Measurements from ENCODE around the gene HTR3E. TPM values are rescaled to one million over a fixed set of nuclear protein-coding genes. Genes with fewer than 3 reads are reported as not detected.

Gene HTR3E
- total and polyA plus RNA-seq, 10 donors: not detected

- no peak overlapping the region for H3K4me3 ChIP-seq
- no peaks in the 10 kb centered on the region for H3K27me3 ChIP-seq (replicated peaks in 1 of 7)
- no peaks in the 10 kb centered on the region for H3K4me1 ChIP-seq
- H3K36me3 ChIP-seq: no peaks in the 10 kb centered on the region
- H3K27ac ChIP-seq: no peak overlapping the region
- intact Hi-C loops (cut with DNase I; ENCODE audit: low total_unique reads): no loop called here
- DNase-seq: no peak
- 43 to 55% (median 47%) methylated on average over 3 of the region's 3 CpGs for WGBS, 5 donors
- peaks cover 0 to 10% (median 0%) of the 10 kb centered on the region in 8 donors for H3K9me3 ChIP-seq
- no peak for TF ChIP-seq POLR2A (IDR thresholded peaks at IDR 0.05)
- no peak for TF ChIP-seq CTCF (IDR thresholded peaks at IDR 0.05 in 8 of 11, conservative IDR thresholded peaks at IDR 0.05 in 3 of 11)
- TF ChIP-seq POLR2AphosphoS5 (IDR thresholded peaks at IDR 0.05): no peak
Observed at GRCh38 chr3:184085389-184085852, 11.4 kb upstream of the HTR3E start.

- TF ChIP-seq POLR2AphosphoS5 (IDR thresholded peaks at IDR 0.05) (no peak), POLR2A (IDR thresholded peaks at IDR 0.05) (no peak), CTCF (IDR thresholded peaks at IDR 0.05 in 8 of 11, conservative IDR thresholded peaks at IDR 0.05 in 3 of 11) (no peak)
- WGBS, 5 donors: 82 to 95% (median 94%) methylated on average over 3 of the region's 3 CpGs
- intact Hi-C loops (cut with DNase I; ENCODE audit: low total_unique reads): no loop called here
- Histone ChIP-seq H3K27me3 (replicated peaks in 1 of 7) (peaks cover 0 to 6% (median 0%) of the 10 kb centered on the region in 7 donors), H3K27ac (no peak overlapping the region), H3K36me3 (no peaks in the 10 kb centered on the region), H3K4me3 (no peak overlapping the region), H3K4me1 (no peaks in the 10 kb centered on the region), H3K9me3 (peaks cover 6 to 36% (median 29%) of the 10 kb centered on the region in 8 donors)
- no peak for DNase-seq
Observed at GRCh38 chr3:184092199-184092598, 4.7 kb upstream of the HTR3E start.

GRCh38 chr3:184097556-184097955 lies 692 bp downstream of the HTR3E start:
- Histone ChIP-seq H3K27ac (no peak overlapping the region), H3K4me1 (no peaks in the 10 kb centered on the region), H3K9me3 (peaks cover 0 to 14% (median 8%) of the 10 kb centered on the region in 8 donors), H3K4me3 (no peak overlapping the region), H3K36me3 (no peaks in the 10 kb centered on the region), H3K27me3 (replicated peaks in 1 of 7) (peaks cover 0 to 5% (median 0%) of the 10 kb centered on the region in 7 donors)
- WGBS, 5 donors: 83 to 94% (median 88%) methylated on average over 6 of the region's 6 CpGs
- intact Hi-C loops (cut with DNase I; ENCODE audit: low total_unique reads): no loop called here
- DNase-seq: no peak
- TF ChIP-seq CTCF (IDR thresholded peaks at IDR 0.05 in 8 of 11, conservative IDR thresholded peaks at IDR 0.05 in 3 of 11) (no peak), POLR2AphosphoS5 (IDR thresholded peaks at IDR 0.05) (no peak), POLR2A (IDR thresholded peaks at IDR 0.05) (no peak)

- TF ChIP-seq POLR2A (IDR thresholded peaks at IDR 0.05) (no peak), CTCF (IDR thresholded peaks at IDR 0.05 in 8 of 11, conservative IDR thresholded peaks at IDR 0.05 in 3 of 11) (no peak), POLR2AphosphoS5 (IDR thresholded peaks at IDR 0.05) (no peak)
- Histone ChIP-seq H3K9me3 (no peaks in the 10 kb centered on the region), H3K4me1 (no peaks in the 10 kb centered on the region), H3K36me3 (no peaks in the 10 kb centered on the region), H3K27me3 (replicated peaks in 1 of 7) (peaks cover 0 to 5% (median 0%) of the 10 kb centered on the region in 7 donors), H3K4me3 (no peak overlapping the region), H3K27ac (no peak overlapping the region)
- DNase-seq: no peak
- intact Hi-C loops (cut with DNase I; ENCODE audit: low total_unique reads): no loop called here
- 69 to 74% (median 73%) methylated on average over 24 of the region's 24 CpGs for WGBS, 5 donors
Observed at GRCh38 chr3:184099806-184100686, 3.2 kb downstream of the HTR3E start.

Data from spleen (tissue), 11 donors.